ENCODE data around the gene NFIX.

Gene NFIX

DNA sequence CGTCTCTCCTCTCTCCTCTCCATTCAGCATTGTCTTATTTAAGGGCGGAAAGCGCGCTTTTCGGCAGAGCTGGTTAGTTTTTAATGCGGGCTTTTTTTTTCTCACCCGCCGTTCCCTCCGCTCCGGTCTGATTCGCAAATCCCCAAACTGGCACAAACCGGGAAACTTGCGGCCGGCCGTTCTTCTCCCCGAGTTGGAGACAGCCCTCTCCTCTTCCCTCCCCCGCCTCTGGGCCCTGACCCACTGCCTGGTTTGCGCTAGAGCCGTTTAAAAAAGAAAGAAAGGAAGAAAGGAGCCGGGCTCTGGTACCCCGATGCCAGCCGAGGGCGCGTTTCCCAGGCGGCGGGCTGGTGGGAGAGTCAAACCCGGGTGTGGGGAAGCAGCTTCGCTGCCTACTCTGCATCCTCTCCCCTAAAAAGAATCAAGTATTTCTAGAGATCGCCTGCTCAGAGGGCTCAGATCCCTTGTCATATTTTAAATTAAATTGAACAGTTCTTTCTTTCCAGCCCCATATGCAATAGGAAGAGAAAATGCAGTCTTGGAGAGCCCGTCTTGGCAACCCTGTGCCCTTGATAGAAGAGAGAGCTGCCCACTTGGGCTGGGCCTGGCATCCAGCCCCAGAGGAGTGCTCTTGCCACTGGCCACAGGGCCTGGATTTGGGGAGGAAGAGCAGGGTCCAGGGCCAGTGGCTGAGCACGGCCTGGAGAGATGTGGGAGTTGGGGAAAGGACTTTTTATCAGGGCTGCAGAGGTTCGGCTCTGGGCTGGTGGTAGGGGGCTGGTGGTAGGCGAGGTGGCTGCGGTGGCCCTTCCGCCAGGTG is 19.0 kb downstream of the NFIX start:
- DNase-seq (ENCODE audit: low read depth): no peak
- no peak for TF ChIP-seq CTCF (IDR thresholded peaks at IDR 0.05; ENCODE audit: insufficient read depth, low read depth, low read length, missing control alignments)
- H3K4me3 ChIP-seq (ENCODE audit: low read length): peak overlapping the region; percentile 31

GRCh38 chr19:13014921-13015280 is 19.6 kb downstream of the NFIX start:
- no peak overlapping the region for H3K4me3 ChIP-seq (ENCODE audit: low read length)
- DNase-seq (ENCODE audit: low read depth): no peak
- no peak for TF ChIP-seq CTCF (IDR thresholded peaks at IDR 0.05; ENCODE audit: insufficient read depth, low read depth, low read length, missing control alignments)

GRCh38 chr19:13015361-13016223 is 20.3 kb downstream of the NFIX start:
- H3K4me3 ChIP-seq (ENCODE audit: low read length): no peak overlapping the region
- DNase-seq (ENCODE audit: low read depth): no peak
- TF ChIP-seq CTCF (IDR thresholded peaks at IDR 0.05; ENCODE audit: insufficient read depth, low read depth, low read length, missing control alignments): no peak

DNA sequence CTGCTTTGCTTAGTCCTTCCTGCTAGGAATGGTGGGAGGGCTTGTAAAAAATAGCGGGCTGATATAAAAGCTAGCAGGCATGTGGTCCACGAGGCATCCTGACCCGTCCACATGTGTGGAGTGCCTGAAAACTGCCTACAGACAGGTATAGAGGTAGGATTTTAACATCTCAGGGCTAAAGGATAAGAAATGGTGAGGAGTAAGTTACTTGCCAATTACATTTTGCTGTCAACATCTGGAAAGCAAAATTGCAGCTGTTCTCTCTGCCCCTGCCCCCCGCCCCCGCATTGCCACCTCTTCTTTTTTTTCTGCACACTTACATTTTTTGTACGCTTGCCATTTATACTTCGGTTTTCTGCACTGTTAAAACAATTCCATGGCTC is 21.0 kb downstream of the NFIX start:
- no peak for DNase-seq (ENCODE audit: low read depth)
- H3K4me3 ChIP-seq (ENCODE audit: low read length): no peak overlapping the region
- TF ChIP-seq CTCF (IDR thresholded peaks at IDR 0.05; ENCODE audit: insufficient read depth, low read depth, low read length, missing control alignments): no peak

- peak overlapping the region; percentile 23 for H3K4me3 ChIP-seq (ENCODE audit: low read length)
- no peak for TF ChIP-seq CTCF (IDR thresholded peaks at IDR 0.05; ENCODE audit: insufficient read depth, low read depth, low read length, missing control alignments)
- no peak for DNase-seq (ENCODE audit: low read depth)
Observed at GRCh38 chr19:13016628-13017305, 21.5 kb downstream of the NFIX start.

- no peak for TF ChIP-seq CTCF (IDR thresholded peaks at IDR 0.05; ENCODE audit: insufficient read depth, low read depth, low read length, missing control alignments)
- H3K4me3 ChIP-seq (ENCODE audit: low read length): no peak overlapping the region
- DNase-seq (ENCODE audit: low read depth): no peak
Observed at GRCh38 chr19:13017306-13018034, 22.2 kb downstream of the NFIX start.
